Measurements from ENCODE around the gene TSFM.
A peak's percentile ranks its signal among the peaks of the same experiment; 100 is the strongest.

The TSFM gene

DNA sequence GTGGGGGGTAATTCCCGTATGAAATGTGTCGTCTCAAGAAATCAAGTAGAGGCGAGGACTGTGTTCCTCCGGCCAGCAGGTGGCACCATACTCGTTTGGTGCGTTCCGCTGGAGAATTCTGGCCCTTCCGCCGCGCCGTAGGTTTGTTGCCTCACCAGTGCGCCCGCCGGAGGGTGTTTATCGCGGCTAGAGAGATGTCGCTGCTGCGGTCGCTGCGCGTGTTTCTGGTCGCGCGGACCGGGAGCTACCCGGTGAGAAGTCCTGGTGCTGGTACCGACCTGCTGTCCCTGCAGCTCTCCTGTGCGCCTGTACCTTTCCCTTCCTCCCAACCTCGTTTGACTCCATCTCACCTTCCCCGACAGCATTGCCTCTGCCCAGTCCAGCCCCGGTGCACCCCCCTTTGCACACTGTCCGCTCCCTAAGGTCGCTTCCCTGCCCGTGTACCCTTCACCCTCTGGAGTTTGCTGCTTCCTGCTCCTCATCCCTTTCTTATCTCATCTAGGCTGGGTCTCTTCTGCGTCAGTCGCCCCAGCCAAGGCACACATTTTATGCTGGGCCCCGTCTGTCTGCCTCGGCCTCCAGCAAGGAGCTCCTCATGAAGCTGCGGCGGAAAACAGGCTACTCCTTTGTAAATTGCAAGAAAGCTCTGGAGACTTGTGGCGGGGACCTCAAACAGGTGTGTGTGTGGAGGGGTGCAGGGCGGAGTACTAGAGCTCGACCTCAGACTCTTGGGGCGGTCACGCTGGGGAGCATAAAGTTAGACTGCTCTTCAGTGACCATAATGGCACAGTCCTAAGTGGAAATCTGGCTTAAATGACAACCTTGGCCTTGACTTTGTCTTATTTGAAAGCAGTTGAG is at the start of gene TSFM:
Gene TSFM, plus strand, starts transcription at position 180 of the 858 bp plus-strand sequence. Its CDS starts 15 bp downstream, at position 195.
- in situ Hi-C loops (cut with MboI; ENCODE audit: low pct_unique_long_range_greater_than_20kb, low sequenced_read_pairs) = no loop called here
- DNase-seq = peak; percentile 93

DNA sequence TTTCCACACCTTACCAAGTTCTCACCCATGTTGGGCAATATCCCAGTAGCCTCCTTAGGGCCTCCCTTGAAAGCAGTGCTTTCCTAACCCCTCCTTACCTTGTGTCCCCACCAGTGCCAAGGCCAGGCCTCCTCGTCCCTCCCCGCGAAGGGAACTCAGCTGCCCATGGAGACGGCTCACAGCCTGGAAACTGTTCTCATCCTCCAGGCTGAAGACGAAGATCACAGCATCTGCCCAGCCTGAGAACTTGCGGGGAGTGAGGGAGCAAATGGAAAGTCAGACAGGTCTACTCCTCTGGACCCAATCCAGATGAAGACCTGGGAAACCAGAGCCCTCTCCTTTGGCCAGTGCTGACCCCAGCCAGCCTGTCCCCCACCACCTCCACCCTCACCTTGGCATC is 48.7 kb upstream of the TSFM start:
- no peak for DNase-seq

DNA sequence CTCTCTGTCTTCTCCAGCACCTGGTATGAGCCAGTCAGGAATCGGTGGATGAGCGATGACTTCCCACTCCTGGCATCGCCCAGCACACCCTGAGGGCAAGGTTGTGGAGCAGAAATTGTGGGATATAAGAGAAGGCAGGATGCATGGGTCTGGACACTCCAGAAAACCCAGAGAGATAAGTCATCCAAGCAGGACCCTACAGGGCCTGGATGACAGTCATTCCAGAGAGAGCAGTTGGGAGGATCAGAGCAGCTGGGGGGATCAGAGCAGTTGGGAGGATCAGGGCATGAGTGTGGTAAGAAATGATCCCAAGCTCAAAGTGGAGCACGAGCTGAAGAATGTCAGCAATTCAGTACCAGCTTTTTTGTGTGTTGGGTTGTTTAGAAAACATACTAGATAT is 48.0 kb upstream of the TSFM start:
- no peak for DNase-seq
- in situ Hi-C loops (cut with MboI; ENCODE audit: low pct_unique_long_range_greater_than_20kb, low sequenced_read_pairs) = no loop called here

More for the DNA sequence above, 48.7 kb upstream of the TSFM start:
- in situ Hi-C loops (cut with MboI; ENCODE audit: low pct_unique_long_range_greater_than_20kb, low sequenced_read_pairs) = no loop called here

DNA sequence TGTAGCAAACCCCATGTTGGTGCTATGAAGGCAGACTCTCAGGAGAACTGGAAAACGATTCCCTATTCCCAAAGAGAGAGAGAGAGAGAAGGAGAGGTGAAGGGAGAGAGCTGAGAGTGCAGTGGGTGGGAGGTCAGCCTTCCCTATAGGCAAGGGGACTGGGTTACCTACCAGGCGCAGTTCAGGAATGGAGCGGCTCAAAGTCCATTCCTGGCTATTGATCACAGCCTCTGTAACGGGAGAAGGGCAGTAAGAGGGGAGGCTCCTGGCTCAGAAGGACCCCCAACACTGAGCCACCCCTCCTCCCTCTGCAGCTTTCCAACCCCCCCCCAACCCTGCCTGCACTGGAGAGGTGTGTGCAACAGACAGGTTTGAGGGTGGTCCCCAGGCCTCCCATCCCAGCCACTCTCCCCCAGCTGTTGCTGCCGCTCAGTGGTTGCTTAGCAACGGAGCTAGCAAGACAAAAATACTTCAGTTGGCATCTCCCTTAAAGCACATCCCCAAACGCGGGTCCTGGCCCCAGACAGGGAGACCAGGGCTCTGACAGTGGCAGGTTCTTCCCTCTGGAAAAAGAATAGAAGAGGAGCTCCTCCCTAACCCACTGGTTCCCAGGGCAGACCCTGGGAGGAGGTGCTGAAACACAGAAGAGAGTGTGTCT is 47.3 kb upstream of the TSFM start:
- DNase-seq = no peak
- in situ Hi-C loops (cut with MboI; ENCODE audit: low pct_unique_long_range_greater_than_20kb, low sequenced_read_pairs) = no loop called here

DNA sequence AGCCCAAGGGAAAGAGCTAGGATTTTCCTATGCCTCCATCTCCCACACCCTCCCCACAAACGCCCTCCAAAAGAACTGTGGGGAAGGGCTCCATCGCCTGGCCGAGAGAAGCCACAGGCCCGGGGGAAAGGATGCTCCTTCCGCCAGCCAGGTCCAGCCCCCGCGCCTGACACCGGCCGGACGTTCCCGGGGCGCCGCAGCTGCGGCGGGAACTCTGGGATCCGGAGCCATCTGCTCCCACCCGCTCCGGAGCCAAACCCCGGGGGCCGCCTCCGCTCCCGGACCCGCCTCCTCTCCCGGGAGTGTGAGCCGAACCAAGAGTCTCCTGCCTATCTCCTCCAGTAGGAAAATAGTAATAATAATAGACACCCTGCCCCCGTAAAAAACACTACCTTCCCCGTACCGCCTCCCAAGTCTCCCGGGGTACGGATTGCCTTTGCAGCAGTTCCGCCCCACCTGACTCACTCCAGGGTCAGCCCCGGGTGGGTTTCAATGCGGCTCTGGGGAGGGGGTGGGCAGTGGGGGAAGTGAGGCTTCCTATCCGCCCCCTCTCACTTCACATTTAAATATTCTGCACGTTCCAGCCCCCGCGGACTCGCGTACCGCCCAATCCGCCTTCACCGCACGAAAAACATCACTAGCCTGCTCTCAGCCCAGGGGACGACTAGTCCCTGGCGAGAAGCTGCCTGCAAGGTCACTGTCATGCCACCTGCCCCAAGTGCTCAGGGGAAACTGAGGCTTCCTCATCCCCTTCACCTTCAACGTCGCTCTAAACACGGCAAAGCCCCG is 46.4 kb upstream of the TSFM start:
- in situ Hi-C loops (cut with MboI; ENCODE audit: low pct_unique_long_range_greater_than_20kb, low sequenced_read_pairs) = no loop called here
- DNase-seq = no peak

DNA sequence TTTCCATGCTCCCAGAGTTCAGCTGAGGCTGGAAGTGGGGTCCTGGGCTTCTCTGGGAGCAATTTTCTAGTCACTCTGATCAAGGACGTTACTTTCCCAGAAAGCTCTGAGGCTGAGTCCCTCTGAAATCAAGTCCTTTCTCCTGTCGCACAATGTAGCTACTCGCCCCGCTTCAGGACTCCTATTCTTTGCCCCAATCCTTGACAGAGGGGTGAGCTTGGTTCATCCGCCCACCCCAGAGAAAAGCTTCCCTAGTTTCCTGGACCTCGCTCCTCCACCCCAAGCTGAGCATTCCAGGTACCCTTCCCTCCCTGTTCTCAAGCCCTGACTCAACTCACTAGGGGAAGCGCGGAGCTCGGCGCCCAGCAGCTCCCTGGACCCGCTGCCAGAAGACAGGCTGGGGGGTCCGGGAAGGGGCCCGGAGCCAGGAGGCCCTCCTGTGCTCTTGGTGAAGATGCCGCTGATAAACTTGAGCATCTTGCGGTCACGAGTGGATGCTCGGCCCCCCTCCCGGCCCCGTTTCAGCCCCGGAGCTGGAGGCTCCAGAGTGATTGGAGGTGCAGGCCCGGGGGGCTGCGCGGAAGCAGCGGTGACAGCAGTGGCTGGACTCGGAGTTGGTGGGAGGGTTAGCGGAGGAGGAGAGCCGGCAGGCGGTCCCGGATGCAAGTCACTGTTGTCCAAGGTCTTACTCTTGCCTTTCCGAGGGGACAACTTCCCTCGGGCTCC is 45.7 kb upstream of the TSFM start:
- DNase-seq = no peak

DNA sequence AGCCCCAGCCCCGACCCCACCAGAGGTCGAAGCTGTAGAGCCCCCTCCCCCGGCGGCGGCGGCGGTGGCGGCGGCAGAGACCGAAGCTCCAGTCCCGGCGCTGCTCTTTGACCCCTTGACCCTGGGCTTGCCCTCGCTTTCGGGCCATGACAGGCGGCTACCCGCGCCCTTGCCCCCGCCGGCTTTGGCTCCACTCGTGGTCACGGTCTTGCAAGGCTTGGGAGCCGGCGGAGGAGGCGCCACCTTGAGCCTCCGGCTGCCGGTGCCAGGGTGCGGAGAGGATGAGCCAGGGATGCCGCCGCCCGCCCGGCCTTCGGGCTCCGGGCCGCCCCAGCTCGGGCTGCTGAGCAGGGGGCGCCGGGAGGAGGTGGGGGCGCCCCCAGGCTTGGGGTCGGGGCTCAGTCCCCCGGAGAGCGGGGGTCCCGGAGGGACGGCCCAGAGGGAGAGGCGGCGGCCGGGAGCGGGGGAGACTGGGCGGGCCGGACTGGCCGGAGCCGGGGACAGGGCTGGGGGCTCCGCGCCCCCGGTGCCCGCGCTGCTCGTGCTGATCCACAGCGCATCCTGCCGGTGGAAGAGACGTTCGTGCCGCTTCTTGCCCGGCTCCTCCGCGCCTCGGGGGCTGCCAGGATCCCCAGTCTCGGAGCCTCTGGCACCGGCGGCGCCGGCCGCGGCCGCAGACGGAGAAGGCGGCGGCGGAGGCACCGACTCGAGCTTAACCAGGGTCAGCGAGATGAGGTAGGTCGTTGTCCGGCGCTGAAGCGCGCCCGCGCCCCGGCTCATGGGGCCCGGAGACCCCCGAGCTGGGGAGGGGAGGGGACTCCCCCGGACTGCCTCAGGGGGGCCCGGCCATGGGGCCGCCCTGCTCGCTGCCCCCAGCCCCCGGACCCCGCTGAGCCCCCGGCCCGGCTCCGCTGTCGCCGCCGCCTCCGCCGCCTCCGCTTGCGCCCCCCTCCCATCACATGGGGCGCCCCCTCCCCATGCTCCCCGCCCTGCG is 44.8 kb upstream of the TSFM start:
- in situ Hi-C loops (cut with MboI; ENCODE audit: low pct_unique_long_range_greater_than_20kb, low sequenced_read_pairs) = no loop called here

More for the DNA sequence above, 45.7 kb upstream of the TSFM start:
- in situ Hi-C loops (cut with MboI; ENCODE audit: low pct_unique_long_range_greater_than_20kb, low sequenced_read_pairs) = no loop called here

DNA sequence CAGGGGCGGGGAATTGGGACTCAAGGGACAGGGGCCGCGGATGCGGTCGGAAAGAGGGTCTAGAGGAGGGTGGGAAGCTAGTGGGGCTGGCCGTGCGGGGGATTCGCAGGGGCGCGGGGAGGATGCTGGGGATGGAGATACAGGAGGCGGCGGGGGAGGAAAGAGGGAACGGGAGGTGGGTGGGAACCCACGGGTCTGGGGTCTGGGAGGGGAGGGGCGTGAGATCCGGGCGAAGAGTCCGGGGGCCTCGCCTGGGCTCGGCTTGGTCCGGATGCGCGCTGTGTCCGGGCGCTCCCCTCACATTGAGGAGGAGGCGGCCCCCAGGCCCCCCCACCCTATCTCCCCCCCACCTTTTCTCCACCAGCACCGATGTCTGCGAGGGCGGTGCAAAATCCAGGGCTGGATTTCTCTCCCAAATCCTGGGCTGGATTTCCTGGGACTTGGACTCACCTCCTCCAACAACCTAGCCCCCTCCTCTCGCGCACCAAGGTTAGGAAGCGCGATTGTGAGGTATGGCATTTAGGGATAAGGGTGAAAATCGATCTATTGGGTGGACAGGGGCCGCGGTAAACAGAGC is 43.8 kb upstream of the TSFM start, which contains the start of gene AGAP2:
Gene AGAP2, minus strand, starts transcription at position 82 of the 577 bp plus-strand sequence. CDS start 496 bp downstream, outside the sequence.
- in situ Hi-C loops (cut with MboI; ENCODE audit: low pct_unique_long_range_greater_than_20kb, low sequenced_read_pairs) = no loop called here

More for the DNA sequence above, 44.8 kb upstream of the TSFM start:
- no peak for DNase-seq

DNA sequence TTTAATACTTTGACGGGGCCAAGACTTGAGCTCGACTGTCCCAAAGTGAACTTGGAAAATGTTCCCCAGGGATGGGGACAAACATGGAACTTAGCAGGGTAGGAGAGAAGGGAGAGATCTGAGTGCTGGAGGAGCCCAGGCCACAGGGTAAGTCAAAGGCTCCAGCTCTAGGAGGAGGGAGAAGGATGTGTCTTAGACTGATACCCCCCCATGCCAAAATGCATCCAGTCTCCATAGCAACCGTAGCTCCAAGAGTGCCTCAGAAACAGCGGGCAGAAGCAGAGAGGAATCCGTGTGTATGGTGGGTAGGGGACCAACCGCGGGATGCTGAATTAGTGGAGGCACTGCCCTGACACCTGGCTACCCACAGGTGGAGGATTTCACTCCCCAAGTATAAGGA is 43.2 kb upstream of the TSFM start:
- in situ Hi-C loops (cut with MboI; ENCODE audit: low pct_unique_long_range_greater_than_20kb, low sequenced_read_pairs) = no loop called here
- no peak for DNase-seq

More for the DNA sequence above, 43.8 kb upstream of the TSFM start, which contains the start of gene AGAP2:
- no peak for DNase-seq

DNA sequence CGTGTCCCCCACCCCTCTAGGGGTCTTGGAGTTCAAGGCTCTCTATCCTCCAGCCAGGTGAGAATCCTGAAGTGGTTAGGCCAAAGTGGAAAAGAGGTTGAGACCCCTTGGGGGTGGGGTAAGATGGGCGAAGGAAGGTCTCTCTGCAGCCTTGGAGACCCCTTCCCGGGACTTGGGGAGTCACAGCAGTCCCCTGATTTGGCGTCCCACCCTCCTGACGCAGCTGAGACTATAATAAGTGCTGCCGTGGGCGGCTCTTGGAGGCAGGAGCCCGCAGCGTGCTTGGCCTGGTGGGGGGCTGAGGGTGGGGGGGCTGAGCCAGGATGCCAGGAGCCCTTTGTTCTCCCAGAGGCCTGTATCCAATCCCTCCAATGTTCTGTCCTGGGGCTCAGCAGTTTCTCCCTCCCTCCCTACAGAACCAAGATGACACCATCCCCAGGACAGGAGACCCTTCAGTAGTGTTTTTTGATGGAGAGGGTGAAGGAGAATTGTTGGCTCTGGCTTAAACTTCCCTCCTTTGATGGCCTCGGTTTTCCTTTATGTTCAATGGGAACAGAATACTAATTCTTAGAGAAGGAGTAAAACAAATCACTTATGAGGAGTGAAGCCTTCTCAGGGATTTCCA is 42.6 kb upstream of the TSFM start:
- in situ Hi-C loops (cut with MboI; ENCODE audit: low pct_unique_long_range_greater_than_20kb, low sequenced_read_pairs) = no loop called here
- no peak for DNase-seq

DNA sequence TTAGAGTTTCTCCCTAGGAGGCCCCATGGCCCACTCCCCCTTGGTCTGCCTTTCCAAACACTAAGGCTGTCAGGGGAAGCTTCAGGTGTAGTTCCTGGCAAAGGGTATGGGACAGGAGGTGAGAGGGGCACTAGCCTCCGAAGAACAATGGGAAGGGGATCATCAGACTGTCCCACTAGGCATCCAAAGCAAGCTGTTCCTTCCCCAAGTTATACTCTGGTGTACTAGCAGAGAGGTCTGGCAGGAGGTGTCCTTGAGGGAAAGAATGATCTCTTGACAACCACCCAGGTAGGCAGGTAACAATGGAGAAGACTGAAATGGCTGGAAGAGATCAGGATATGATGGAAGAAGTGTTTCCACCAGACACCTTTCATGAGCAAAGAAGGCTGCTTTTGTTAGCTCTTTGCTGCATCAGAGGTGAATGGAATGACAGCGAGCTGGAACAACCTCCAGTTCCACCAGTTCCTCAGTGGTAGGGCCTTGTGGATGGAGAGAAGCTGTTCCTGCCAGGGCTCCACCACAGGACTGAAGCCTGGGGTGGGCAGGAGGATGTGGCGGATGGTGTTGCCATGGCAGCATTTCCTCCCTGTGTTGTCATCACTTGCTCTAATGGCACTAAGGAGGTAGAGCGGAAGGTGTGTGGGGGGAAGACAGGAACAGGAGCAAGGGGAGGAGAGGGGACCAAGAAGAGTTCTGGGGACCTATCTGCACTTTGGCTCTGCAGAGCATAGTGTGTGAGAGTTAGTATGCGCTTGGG is 41.8 kb upstream of the TSFM start:
- in situ Hi-C loops (cut with MboI; ENCODE audit: low pct_unique_long_range_greater_than_20kb, low sequenced_read_pairs) = no loop called here
- DNase-seq = peak; percentile 93

DNA sequence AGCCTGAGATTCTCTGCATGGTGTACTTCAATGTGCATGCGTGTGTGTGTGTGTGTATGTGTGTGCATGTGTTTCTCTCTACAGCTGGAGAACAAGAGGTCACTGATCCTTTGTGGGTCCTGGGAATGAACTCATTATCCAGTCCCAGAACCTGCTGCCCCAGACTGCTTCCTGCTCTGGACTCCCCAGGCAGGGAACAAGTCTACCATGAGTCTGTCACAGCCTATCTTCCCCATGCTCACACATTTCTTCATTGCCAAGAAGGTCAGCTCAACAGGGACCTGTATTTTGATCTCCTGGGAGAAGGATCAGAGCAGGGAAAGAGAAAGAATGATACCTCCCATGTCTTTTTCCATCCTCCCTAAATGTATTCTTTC is 41.2 kb upstream of the TSFM start:
- in situ Hi-C loops (cut with MboI; ENCODE audit: low pct_unique_long_range_greater_than_20kb, low sequenced_read_pairs) = no loop called here
- no peak for DNase-seq

DNA sequence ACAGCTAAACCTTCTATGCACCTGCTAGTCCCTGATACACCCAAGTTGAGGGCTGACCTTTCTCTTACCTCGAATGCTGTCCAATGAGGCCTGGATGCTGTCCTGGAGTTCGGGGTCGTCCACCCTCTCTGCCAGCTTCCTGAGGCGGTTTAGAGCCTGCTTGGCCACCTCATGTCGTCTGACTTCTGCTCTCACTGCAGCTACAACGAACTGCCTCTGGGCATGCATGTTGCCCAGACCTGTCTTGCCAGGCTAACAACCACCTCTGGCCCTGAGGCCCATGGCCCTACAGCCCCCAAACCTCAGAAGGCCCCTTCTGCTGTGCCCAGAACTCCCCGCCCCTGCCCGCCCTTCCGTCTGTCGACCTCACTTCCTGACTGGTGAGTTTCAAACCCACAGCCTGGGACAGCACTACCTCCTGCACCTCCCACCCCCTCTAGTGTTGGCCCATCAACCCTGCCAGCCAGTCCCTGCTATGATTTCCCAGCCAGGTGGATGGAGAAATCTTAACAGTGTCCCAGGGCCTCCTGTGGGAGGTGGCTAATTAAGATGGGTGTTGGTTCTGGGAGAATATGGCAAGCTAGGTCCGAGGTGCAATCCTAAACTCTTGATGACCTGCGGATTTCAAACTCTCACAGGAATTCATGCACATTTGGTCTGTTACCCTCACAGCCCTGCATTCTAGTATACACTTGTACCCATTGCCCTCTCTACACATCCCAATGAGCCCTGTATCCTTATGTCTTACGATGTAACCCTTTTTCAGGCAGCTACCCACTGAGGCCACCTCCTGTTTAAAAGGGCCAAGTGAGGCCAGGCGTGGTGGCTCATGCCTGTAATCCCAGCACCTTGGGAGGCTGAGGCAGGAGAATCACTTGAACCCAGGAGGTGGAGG is 40.5 kb upstream of the TSFM start:
- DNase-seq = peak; percentile 79
- in situ Hi-C loops (cut with MboI; ENCODE audit: low pct_unique_long_range_greater_than_20kb, low sequenced_read_pairs) = no loop called here

DNA sequence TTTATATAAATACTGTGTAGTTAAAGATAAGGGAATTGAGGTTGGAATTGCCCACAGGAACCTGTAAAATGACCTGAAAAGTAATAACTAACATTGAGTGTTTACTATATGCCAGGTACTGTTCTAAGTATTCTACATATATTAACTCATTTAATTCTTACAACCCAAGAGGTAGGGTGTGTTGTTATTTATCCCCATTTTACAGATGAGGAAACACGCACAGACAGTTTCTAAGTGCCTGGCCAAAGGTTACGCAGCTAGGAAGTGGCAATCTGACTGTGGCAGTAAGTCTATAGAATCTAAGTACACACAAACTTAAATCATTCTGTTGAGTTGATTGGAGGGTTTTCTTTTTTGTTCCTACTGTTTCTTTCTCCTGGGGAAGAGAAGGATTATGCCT is 38.8 kb upstream of the TSFM start:
- no peak for DNase-seq
- in situ Hi-C loops (cut with MboI; ENCODE audit: low pct_unique_long_range_greater_than_20kb, low sequenced_read_pairs) = no loop called here

DNA sequence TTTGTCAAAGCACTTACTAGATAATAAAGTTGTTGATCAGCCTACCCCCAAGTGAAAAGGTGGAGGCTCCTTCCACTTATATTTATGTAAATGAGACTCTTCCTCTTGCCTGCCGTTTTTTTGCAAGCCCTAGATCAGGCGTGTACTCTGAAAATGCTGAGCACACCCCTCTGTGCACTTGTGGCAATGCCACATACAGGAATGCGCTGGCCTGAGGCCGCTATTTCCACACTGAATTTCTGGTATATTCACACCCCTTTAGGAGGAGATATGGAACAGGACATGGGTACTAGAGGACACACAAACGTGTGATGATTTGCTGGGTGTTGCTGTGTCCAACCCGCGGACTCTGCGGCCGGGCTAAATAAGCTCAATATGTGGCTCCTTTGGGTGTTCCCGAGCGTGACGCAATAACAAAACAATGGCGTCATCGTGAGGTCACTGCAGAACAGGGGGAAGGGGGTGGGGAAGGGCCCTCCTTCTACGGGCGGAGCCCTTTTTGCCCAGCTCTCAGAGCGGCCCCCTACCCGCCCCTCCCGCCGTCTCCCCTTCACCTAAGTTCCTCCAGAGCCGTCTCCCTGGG is 38.3 kb upstream of the TSFM start:
- in situ Hi-C loops (cut with MboI; ENCODE audit: low pct_unique_long_range_greater_than_20kb, low sequenced_read_pairs) = no loop called here
- DNase-seq = no peak
